ENCODE measurements around the gene FMNL2.

GRCh38 chr2:152560873-152561595, 226.1 kb downstream of the FMNL2 start:
- TF ChIP-seq MAFK (IDR thresholded peaks at IDR 0.05; ENCODE audit: low read depth, low read length), result no peak
- no peak for TF ChIP-seq RAD21 (IDR thresholded peaks at IDR 0.05; ENCODE audit: low read length)
- no peak for TF ChIP-seq NFE2L2 (IDR thresholded peaks at IDR 0.05; ENCODE audit: low read depth, low read length)
- no peak for TF ChIP-seq CTCF (conservative IDR thresholded peaks at IDR 0.05; ENCODE audit: low read depth, low read length)
- no peak for TF ChIP-seq POLR2A (IDR thresholded peaks at IDR 0.05; ENCODE audit: low read depth, low read length)
- TF ChIP-seq BHLHE40 (IDR thresholded peaks at IDR 0.05; ENCODE audit: low read depth, low read length), result no peak

Measured in IMR-90 (cell line).